H1 (cell line): ENCODE results near the gene ZNF423. TPM values are rescaled to one million over a fixed set of nuclear protein-coding genes. Genes with fewer than 3 reads are reported as not detected.

Experiments
- ASH2L ChIP-seq: fragments of 200-600, 300-600 bp; sonication (generic); IDR thresholded peaks from one replicate; pipeline ENCODE4 v1.7.1; 2017; ENCODE audit warnings: low read length
- CHD2 ChIP-seq: IDR thresholded peaks from 2 replicates; pipeline ENCODE4 v1.6.1; 2012; ENCODE audit warnings: low read length, improper control_type of control experiment
- CREB1 ChIP-seq: IDR thresholded peaks from 2 replicates; pipeline ENCODE4 v1.6.1; 2012; ENCODE audit warnings: inconsistent platforms
- CTBP2 ChIP-seq: IDR thresholded peaks from 2 replicates; pipeline ENCODE4 v1.7.0; 2011; ENCODE audit warnings: borderline replicate concordance, mild to moderate bottlenecking, moderate library complexity, mixed read lengths, low read length; ENCODE audit not compliant: insufficient read depth, insufficient read length
- E2F6 ChIP-seq: IDR thresholded peaks from 2 replicates; pipeline ENCODE4 v1.6.1; 2012; ENCODE audit warnings: inconsistent platforms
- FOSL1 ChIP-seq: IDR thresholded peaks from 2 replicates; pipeline ENCODE4 v1.6.1; 2011; ENCODE audit warnings: mild to moderate bottlenecking, low read depth, low read length, moderate library complexity; ENCODE audit not compliant: insufficient read depth
- HDAC2 ChIP-seq, 2 experiments: fragments of 300-600 bp in 1 of 2; sonication (generic) in 1 of 2; IDR thresholded peaks; 2 replicates each; pipeline ENCODE4 v1.6.1; 2011 to 2012; ENCODE audit warnings: low read depth in 2 of 2, low read length in 2 of 2, mild to moderate bottlenecking in 2 of 2, moderate library complexity in 2 of 2, borderline replicate concordance in 1 of 2, inconsistent platforms in 1 of 2
- JUN ChIP-seq: IDR thresholded peaks from 2 replicates; pipeline ENCODE4 v1.6.1; 2011; ENCODE audit warnings: low read depth, mild to moderate bottlenecking, improper control_type of control experiment, low read length
- MAX ChIP-seq: IDR thresholded peaks from 2 replicates; pipeline ENCODE4 v1.6.1; 2012; ENCODE audit warnings: inconsistent platforms
- NRF1 ChIP-seq: IDR thresholded peaks from 2 replicates; pipeline ENCODE4 v1.6.1; 2011; ENCODE audit warnings: mild to moderate bottlenecking, low read depth, low read length, improper control_type of control experiment
- RBBP5 ChIP-seq: IDR thresholded peaks from 2 replicates; pipeline ENCODE4 v1.7.1; 2012; ENCODE audit warnings: low read depth, mild to moderate bottlenecking, inconsistent platforms, low read length, moderate library complexity, borderline replicate concordance
- RNF2 ChIP-seq: fragments of 200-900, 300-1000 bp; sonication (generic); IDR thresholded peaks from 2 replicates; pipeline ENCODE4 v1.7.1; 2016; ENCODE audit warnings: borderline replicate concordance, low read depth, mild to moderate bottlenecking, antibody characterized with exemption, low read length; ENCODE audit not compliant: poor library complexity, severe bottlenecking; ENCODE audit errors: missing control alignments
- SIRT6 ChIP-seq: IDR thresholded peaks from one replicate; pipeline ENCODE4 v1.7.1; 2012; ENCODE audit warnings: low read length, inconsistent platforms
- SIX5 ChIP-seq: IDR thresholded peaks from 2 replicates; pipeline ENCODE4 v1.6.1; 2011; ENCODE audit warnings: mild to moderate bottlenecking, low read depth, low read length
- YY1 ChIP-seq: IDR thresholded peaks from 2 replicates; pipeline ENCODE4 v1.6.1; 2011; ENCODE audit warnings: low read depth, mild to moderate bottlenecking, low read length
- polyA plus RNA-seq, 7 experiments: library from polyadenylated mRNA; depleted of rRNA in 3 of 7; stranded (reverse) in 5 of 7; unstranded in 2 of 7; fragments of >200 nt in 5 of 7; fragments of 200-250 nt in 2 of 7; gene quantifications; 1 replicate in 5 of 7; 2 replicates in 1 of 7; 4 replicates in 1 of 7; pipeline versions ENCODE4 v1.2.1 to v1.2.3, GENCODE V29; 2011 to 2013; ENCODE audit warnings: missing spikeins in 2 of 7, mixed read lengths in 2 of 7
- total RNA-seq: library from RNA; stranded (reverse); fragmentation: NEBNext Ultra II Directional; extraction: Animal tissue kit (Norgen Biotek cat#: 25700); gene quantifications from 2 replicates; pipeline ENCODE4 v1.2.1, GENCODE V29; 2021

The ZNF423 gene
- total and polyA plus RNA-seq, 2 of the 8 experiments (the other 6 are each of a cell fraction or from before 2014, with no cell fraction given), result 38.2 to 52.3 TPM

GRCh38 chr16:49776085-49776595 lies 79.8 kb downstream of the ZNF423 start (continued):
- TF ChIP-seq RNF2, result no peak
- TF ChIP-seq JUN, result no peak
- TF ChIP-seq HDAC2 (IDR thresholded peaks at IDR 0.05; ENCODE audit: borderline replicate concordance in 1 of 2, low read depth in 2 of 2, low read length in 2 of 2), result peak; percentile 30 to 70; a peak in 1 of 4 replicates
- no peak for TF ChIP-seq NRF1
- TF ChIP-seq SIX5, result no peak
- TF ChIP-seq RBBP5, result no peak
- 0 out of 2 replicates have a peak, but pooled peaks have one; percentile 5 for TF ChIP-seq CREB1
- peak; percentile 49 for TF ChIP-seq YY1
- no peak for TF ChIP-seq SIRT6
- TF ChIP-seq ASH2L, result peak; percentile 50
- TF ChIP-seq CTBP2, result peak; percentile 68
- peak; percentile 65 for TF ChIP-seq E2F6
- TF ChIP-seq MAX, result peak; percentile 81
- no peak for TF ChIP-seq FOSL1
- no peak for TF ChIP-seq CHD2
